WTC11 (cell line): ENCODE results near the gene ARHGAP23. TPM values are rescaled to one million over a fixed set of nuclear protein-coding genes. Genes with fewer than 3 reads are reported as not detected.

Experiments
- AR ChIP-seq: fragments of 250-450 bp; sonication (Bioruptor Pico); IDR thresholded peaks from 2 replicates; pipeline ENCODE4 v1.9.0; 2021; ENCODE audit warnings: mild to moderate bottlenecking
- ARID4B ChIP-seq: sonication (generic); formaldehyde crosslinking; IDR thresholded peaks from 2 replicates; pipeline ENCODE4 v1.8.0; 2023; ENCODE audit warnings: missing genetic modification reagents, mild to moderate bottlenecking, borderline replicate concordance
- ATF6 ChIP-seq: sonication (generic); formaldehyde crosslinking; IDR thresholded peaks from 2 replicates; pipeline ENCODE4 v1.8.1; 2023; ENCODE audit warnings: mild to moderate bottlenecking, missing genetic modification reagents
- CBFB ChIP-seq: sonication (generic); formaldehyde crosslinking; IDR thresholded peaks from 2 replicates; pipeline ENCODE4 v1.8.1; 2022; ENCODE audit warnings: mild to moderate bottlenecking, low read depth, missing genetic modification reagents
- CREB1 ChIP-seq: sonication (generic); formaldehyde crosslinking; IDR thresholded peaks from 2 replicates; pipeline ENCODE4 v1.8.0; 2023; ENCODE audit warnings: mild to moderate bottlenecking, missing genetic modification reagents
- E2F1 ChIP-seq: sonication (generic); formaldehyde crosslinking; IDR thresholded peaks from 2 replicates; pipeline ENCODE4 v1.8.0; 2022; ENCODE audit warnings: mild to moderate bottlenecking, missing genetic modification reagents
- ELF4 ChIP-seq: sonication (generic); formaldehyde crosslinking; IDR thresholded peaks from 2 replicates; pipeline ENCODE4 v1.8.1; 2022; ENCODE audit warnings: low read depth, mild to moderate bottlenecking, moderate library complexity, missing genetic modification reagents
- ESRRA ChIP-seq: sonication (generic); formaldehyde crosslinking; IDR thresholded peaks from 2 replicates; pipeline ENCODE4 v1.8.1; 2022; ENCODE audit warnings: mild to moderate bottlenecking, missing genetic modification reagents, borderline replicate concordance
- FOXP1 ChIP-seq: sonication (generic); formaldehyde crosslinking; IDR thresholded peaks from 2 replicates; pipeline ENCODE4 v1.8.0; 2022; ENCODE audit warnings: missing genetic modification reagents, mild to moderate bottlenecking, moderate library complexity, borderline replicate concordance
- IRF1 ChIP-seq: sonication (generic); formaldehyde crosslinking; IDR thresholded peaks from 2 replicates; pipeline ENCODE4 v1.8.0; 2023; ENCODE audit warnings: missing genetic modification reagents
- MAX ChIP-seq: sonication (generic); formaldehyde crosslinking; IDR thresholded peaks from 2 replicates; pipeline ENCODE4 v1.8.0; 2022; ENCODE audit warnings: mild to moderate bottlenecking, missing genetic modification reagents
- NR2C2 ChIP-seq: sonication (generic); formaldehyde crosslinking; IDR thresholded peaks from 2 replicates; pipeline ENCODE4 v1.8.0; 2022; ENCODE audit warnings: mild to moderate bottlenecking, missing genetic modification reagents
- STAT6 ChIP-seq: sonication (generic); formaldehyde crosslinking; conservative IDR thresholded peaks from 2 replicates; pipeline ENCODE4 v1.8.1; 2023; ENCODE audit warnings: mild to moderate bottlenecking, low read depth, missing genetic modification reagents, moderate library complexity
- USF1 ChIP-seq: sonication (generic); formaldehyde crosslinking; IDR thresholded peaks from 2 replicates; pipeline ENCODE4 v1.8.0; 2022; ENCODE audit warnings: mild to moderate bottlenecking, missing genetic modification reagents
- ZNF121 ChIP-seq: sonication (generic); formaldehyde crosslinking; IDR thresholded peaks from 2 replicates; pipeline ENCODE4 v1.8.0; 2023; ENCODE audit warnings: missing genetic modification reagents
- ZNF532 ChIP-seq: fragments of 250-450 bp; sonication (Bioruptor Pico); IDR thresholded peaks from 2 replicates; pipeline ENCODE4 v1.9.0; 2021; ENCODE audit warnings: mild to moderate bottlenecking, borderline replicate concordance
- ZNF671 ChIP-seq: fragments of 250-450 bp; sonication (Bioruptor Pico); IDR thresholded peaks from 2 replicates; pipeline ENCODE4 v1.8.0; 2021; ENCODE audit warnings: mild to moderate bottlenecking
- total RNA-seq: library from RNA; stranded (reverse); gene quantifications from 3 replicates; pipeline ENCODE4 v1.2.3, GENCODE V29; 2021

The ARHGAP23 gene
- total RNA-seq, 1 experiment from 2014 or later = 66.0 TPM

GRCh38 chr17:38509772-38510420 is 81.6 kb downstream of the ARHGAP23 start (continued):
- TF ChIP-seq E2F1 (CRISPR knock-in tag) = peak; percentile 23; the same call in 1 of the 2 replicates
- TF ChIP-seq ZNF671 (CRISPR knock-in tag) = no peak
- no peak for TF ChIP-seq ZNF121
- 0 out of 2 replicates have a peak, but pooled peaks have one; percentile 36 for TF ChIP-seq USF1 (CRISPR knock-in tag)
- TF ChIP-seq MAX (CRISPR knock-in tag) = peak; percentile 79; the same call in 1 of the 2 replicates
- TF ChIP-seq CBFB (CRISPR knock-in tag) = no peak
- 0 out of 2 replicates have a peak, but pooled peaks have one; percentile 41 for TF ChIP-seq IRF1
- no peak for TF ChIP-seq ATF6
- no peak for TF ChIP-seq ZNF532
- 0 out of 2 replicates have a peak, but pooled peaks have one; percentile 54 for TF ChIP-seq CREB1 (CRISPR knock-in tag)
- TF ChIP-seq ARID4B = no peak
- TF ChIP-seq AR (CRISPR knock-in tag) = no peak
- TF ChIP-seq ESRRA = 0 out of 2 replicates have a peak, but pooled peaks have one; percentile 56
- no peak for TF ChIP-seq NR2C2 (CRISPR knock-in tag)
- 0 out of 2 replicates have a peak, but pooled peaks have one; percentile 25 for TF ChIP-seq ELF4
- peak; percentile 59; the same call in 1 of the 2 replicates for TF ChIP-seq FOXP1 (CRISPR knock-in tag)
- no peak for TF ChIP-seq STAT6 (CRISPR knock-in tag)
